SIG-M5 treated with dmso at 0.1 percent for 504 hours (cell line): Measurements from ENCODE around the gene MALSU1.
A peak's percentile ranks its signal among the peaks of the same experiment; 100 is the strongest.
"Not testable (repeated sequence)": the region's sequence is repeated elsewhere in the genome, so short reads cannot be mapped to it uniquely, and the experiment has no call there.

Source experiments
- DNase-seq: peaks from one replicate; lab custom pipeline; 2025; ENCODE audit not compliant: unreplicated experiment; lab: John Stamatoyannopoulos, UW

The MALSU1 gene

DNA sequence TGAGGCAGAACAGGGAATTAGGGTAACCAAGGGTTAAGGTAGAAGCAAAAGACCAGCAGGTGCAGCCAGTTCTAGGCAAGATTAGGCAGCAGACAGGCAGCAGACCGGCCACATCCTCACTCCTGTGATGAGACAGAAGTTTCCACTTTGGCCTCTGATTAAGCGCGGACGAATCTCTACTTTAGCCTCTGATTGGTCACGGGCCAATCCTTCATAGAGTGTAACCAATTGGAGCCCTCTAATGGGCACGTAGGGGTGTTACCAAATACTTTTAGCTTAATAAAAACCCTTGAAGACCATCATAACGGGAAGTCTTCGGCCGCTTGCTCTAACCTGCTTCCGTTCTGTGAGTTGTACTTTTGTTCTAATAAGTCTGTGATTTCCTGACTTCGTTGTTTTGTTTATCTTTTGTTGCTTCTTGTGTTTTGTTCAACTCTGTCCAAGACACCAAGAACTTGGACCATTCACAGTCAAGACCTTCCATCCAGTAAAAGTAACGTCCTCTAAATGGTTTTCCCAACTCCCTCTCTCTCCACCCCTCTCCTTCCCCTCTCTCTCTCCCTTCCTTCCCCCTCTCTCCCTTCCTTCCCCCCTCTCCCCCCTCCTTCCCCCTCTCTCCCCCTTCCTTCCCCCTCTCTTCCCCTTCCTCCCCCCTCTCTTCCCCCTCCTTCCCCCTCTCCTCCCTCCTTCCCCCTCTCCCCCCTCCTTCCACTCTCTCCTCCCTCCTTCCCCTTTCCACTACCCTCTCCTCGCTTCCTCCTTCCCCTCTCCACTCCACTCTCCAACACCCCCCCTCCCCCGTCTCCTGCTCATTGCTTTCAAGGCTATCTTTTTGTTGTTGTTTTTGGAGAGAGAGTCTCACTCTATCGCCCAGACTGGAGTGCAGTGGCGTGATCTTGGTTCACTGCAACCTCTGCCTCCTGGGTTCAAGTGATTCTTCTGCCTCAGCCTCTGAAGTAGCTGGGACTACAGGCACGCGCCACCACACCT lies 13.2 kb upstream of the MALSU1 start:
- no peak for DNase-seq

- DNase-seq: peak; percentile 77
Measured at GRCh38 chr7:23287612-23288011, 11.5 kb upstream of the MALSU1 start.

DNA sequence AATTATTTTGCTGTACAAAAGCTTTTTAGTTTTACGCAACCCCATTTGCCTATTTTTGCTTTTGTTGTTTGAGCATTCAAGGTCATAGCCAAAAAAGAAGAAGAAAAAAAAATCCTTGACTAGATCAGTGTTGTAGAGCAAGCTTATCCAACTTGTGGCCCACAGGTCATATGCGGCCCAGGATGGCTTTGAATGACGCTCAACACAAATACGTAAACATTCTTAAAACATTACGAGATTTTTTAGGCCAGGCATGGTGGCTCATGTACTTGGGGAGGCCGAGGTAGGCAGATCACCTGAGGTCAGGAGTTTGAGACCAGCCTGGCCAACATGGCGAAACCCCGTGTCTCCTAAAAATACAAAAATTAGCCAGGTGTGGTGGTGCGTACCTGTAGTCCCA lies 8.1 kb upstream of the MALSU1 start:
- no peak for DNase-seq

DNA sequence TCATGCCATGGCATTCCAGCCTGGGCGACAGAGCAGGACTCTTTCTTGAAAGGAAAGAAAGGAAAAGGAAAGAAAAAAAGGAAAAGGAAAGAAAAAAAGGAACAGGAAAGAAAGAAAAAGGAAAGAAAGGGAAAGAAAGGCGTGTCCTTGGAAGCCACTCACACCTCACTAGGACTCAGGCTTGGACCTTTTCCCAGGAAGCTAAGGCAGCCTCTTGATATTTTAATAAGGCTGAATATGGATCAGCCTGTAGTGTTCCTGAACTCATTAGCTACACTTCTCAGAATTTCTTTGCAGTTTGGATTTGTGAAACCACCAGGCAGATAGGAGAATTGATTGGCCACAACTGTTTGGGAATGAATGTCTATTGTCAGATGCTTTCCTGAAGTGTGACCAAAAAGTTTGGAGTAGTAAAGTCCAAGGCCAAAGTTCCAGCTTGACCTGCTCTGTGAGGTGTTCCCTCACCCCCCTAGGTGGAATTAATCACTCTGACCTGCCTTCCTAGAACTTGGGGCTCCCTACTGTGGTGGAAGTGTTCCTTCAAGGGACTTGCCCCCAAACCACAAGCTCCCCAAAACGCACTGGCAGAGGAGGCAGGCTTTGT lies 7.1 kb upstream of the MALSU1 start:
- DNase-seq: no peak

DNA sequence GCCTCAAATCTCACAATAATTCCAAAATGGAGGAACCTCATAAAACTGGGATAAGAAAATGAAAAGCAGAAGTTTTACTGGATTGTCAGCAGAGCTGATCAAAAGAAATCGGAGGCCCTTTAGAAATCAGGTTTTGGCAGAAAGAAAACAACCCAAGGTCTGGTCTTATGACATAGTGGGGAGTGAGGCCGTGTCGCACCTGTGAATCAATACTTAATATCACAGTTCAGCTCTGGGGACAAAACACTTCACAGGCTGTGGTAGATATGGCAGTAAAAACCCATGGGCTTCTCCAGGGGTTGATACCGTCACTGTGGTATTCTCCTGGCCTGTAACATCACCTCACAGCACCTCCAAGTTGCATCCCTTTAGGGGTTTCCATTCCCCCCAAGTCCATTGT lies 6.5 kb upstream of the MALSU1 start:
- no peak for DNase-seq

- no peak for DNase-seq
Measured at GRCh38 chr7:23293500-23294073, 5.6 kb upstream of the MALSU1 start.

DNA sequence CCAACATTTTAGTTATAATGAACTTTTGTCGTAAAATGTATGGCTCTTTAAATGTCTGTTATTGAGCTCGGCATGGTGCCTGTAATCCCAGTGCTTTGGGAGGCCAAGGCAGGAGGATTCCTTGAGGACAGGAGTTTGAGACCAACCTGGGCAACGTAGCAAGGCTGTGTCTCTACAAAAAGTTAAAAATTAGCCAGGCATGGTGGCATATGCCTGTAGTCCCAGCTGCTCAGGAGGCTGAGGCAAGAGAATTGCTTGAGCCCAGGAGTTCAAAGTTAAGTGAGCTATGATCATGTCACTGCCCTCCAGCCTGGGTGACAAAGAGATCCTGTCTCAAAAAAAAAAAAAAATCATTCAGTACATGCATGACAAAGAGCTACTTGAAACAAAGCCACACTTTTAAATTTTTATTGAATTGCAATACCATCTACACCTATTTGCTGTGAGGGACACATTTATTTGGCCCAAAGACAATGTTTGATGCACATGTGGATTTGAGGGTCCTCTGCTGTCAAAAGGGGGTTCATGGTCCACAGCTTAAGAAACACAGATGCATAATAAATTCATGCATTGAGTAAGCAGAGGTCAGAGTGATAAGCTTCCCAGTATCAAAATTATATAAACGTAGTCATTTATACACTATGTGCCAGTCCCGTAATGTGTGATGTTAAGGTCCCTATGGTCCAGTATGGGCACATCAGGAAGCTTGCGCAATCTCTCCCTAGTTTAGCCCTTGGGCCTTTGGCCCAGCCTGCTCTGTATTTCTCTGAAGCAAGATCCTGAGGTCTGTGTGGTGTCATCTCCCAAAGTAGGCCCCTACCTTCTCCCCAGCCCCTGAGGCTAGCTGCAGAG lies 4.4 kb upstream of the MALSU1 start:
- DNase-seq: peak; percentile 45

DNA sequence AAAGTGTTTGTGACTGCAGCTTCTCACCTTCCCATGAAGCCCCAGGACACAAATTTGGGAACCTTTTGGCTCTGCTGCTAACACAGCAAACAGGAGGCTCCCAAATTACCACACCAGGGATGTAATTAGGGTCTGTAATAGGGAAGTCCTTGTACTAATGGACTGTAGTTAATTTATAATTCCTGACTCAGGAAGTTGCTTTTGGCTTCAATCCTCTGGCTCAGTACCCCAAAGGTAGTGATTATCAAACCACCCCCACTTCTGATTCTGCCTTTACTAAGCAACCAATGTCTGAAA lies 3.8 kb upstream of the MALSU1 start:
- DNase-seq: no peak

- DNase-seq: no peak
Measured at GRCh38 chr7:23298141-23298881, 828 bp upstream of the MALSU1 start.

GRCh38 chr7:23299770-23300300 lies 696 bp downstream of the MALSU1 start:
- DNase-seq: no peak

DNA sequence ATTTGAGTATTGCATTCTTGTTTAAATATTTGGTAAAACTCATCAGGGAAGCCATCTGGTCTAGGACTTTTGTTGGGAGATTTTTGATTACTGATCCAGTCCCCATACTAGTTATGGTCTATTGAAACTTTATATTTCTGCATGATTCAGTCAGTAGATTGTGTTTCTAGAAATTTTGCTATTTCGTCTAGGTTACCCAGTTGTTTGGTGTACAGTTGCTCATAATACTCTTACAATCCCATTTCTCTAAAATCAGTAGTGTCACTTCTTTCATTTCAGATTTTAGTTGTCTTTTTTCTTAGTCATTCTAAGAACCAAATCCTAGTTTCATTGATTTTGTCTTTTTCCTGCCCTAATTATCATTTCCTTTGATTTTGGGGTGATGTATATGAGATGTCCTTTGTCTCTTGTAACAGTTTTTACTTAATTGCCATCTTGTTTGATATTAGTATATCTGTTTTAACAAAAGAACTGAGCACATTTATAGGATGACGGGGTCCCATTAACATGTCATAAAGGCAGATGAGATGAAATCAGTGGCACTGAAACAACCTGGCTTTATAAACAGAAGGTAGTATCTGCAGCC lies 7.9 kb downstream of the MALSU1 start:
- DNase-seq: no peak

- DNase-seq: no peak
Measured at GRCh38 chr7:23308754-23309153, 9.6 kb downstream of the MALSU1 start.

DNA sequence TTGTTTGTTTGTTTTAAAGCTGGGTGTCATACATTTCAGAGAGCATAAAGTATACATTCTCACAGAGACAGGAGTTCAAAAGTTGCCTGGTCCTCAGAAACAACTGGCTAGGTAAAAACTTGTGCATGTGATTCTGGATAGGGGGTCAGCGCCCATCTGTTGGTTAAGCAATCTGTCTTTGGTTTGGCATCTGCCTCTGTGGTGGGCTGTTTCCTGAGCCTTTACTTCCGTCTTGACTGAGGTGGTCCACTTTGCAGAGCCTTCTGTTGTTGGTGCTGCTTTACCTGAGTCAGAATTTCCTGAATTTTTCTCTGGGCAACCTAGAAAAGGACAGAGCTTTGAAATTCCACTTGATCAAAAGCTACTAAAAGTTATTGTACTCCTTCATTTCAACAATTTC lies 13.0 kb downstream of the MALSU1 start:
- DNase-seq: not testable (repeated sequence)

GRCh38 chr7:23315366-23315765 lies 16.2 kb downstream of the MALSU1 start:
- DNase-seq: no peak

- DNase-seq: no peak
Measured at GRCh38 chr7:23331132-23331531, 32.0 kb downstream of the MALSU1 start.

DNA sequence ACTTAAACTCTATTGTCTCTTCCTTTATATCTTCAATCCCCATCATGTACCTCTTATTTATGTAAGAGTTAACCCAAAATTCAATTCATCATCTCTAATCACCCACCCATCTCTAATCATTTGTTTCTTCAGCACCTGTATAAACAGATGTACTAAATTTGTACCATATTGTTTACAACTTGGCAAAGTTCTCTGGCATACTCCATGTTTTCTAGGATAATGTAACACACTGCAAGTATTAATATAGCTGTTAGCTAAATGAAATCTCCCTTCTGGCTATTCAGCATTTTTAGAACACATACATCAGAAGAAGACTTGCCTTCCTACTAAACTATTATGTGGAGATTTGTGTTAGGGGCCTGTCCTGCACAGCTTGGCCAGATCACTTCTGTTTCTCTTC lies 33.1 kb downstream of the MALSU1 start:
- no peak for DNase-seq

DNA sequence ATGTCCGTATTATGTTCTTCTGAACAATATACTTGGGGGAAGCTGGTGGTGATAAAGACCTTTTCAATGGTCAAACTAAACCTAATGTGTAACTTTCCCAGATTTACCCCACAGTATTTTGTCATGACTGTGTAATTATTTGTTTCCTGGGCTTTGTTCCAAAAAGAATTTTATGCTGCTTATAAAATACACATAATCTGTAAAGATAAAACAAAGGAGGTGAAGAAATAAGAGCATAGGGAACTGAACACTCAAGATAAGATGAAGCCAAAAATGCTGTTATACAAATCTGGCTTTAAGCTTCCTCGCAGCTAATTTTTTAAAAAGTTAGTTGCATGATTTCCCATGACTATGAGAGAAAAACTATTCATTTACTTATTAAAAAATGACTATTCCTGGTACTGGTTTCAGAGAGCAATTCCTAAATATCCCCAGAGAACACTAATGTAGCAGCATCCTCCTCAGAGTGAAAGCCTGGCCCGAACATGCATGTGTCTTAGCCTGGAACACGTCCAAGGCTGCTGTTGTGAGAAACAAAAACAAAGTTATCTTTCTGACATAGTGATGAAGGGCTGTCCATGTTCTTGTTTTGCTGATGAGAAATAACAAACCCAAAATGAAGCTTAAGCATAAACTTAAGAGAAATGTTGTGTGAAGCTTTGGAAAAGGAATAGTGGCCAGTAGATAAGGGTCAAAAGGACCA lies 33.9 kb downstream of the MALSU1 start:
- no peak for DNase-seq

GRCh38 chr7:23333671-23334246 lies 34.6 kb downstream of the MALSU1 start:
- DNase-seq: no peak

DNA sequence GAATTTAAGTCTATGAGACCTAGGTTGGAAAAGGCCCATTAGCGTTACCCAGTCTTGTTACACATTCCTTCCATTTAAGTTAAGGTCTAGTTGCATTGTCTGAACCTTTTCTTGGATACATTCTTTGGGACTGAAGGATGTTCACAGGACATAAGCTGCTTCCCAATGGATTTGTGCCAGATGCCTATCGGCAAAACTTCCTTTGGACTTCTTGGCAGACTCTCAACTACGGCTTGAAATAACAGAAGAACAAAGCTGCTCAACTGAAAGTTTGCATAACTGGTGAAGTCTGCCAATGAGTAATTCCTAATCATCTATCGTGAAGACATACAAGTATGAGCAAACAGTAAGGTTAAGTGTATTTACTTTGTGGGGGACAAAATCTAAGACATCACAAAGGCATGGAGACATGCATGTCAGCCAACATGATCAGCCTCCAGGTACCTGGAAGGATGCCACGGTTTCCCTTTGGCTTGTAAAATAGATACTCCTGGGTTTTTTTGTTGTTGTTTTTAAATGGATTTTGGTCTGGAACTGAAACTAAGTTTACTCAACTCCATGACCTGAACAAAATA lies 35.4 kb downstream of the MALSU1 start:
- DNase-seq: peak; percentile 40
